HG02870 (cell line): ENCODE results near the gene NALCN.

Source experiments
- ATAC-seq: cut with Tn5 transposase; IDR thresholded peaks from one replicate; pipeline ENCODE4 v1.9.1; 2021; ENCODE audit warnings: mild to moderate bottlenecking, moderate library complexity; ENCODE audit not compliant: unreplicated experiment

Gene NALCN

GRCh38 chr13:101416181-101417042, at the start of gene NALCN:
Gene NALCN, minus strand, starts transcription at chr13:101416508. Its CDS starts 17,382 bp downstream, at chr13:101399126.
- ATAC-seq: no peak

- no peak for ATAC-seq
These were observed 49.6 kb upstream of the NALCN start for GRCh38 chr13:101465877-101466276.

GRCh38 chr13:101457176-101457575, 40.9 kb upstream of the NALCN start:
- no peak for ATAC-seq

GRCh38 chr13:101455863-101456262, 39.6 kb upstream of the NALCN start:
- no peak for ATAC-seq

- ATAC-seq: no peak
These were observed 38.5 kb upstream of the NALCN start for GRCh38 chr13:101454767-101455166.

- no peak for ATAC-seq
These were observed 37.5 kb upstream of the NALCN start for GRCh38 chr13:101453784-101454201.

GRCh38 chr13:101452519-101453485, 36.5 kb upstream of the NALCN start, which contains the start of gene ITGBL1:
Gene ITGBL1, plus strand, starts transcription at chr13:101452675. Its CDS starts 159 bp downstream, at chr13:101452834.
- ATAC-seq: peak; percentile 96

GRCh38 chr13:101451641-101452040, 35.3 kb upstream of the NALCN start:
- ATAC-seq: no peak

GRCh38 chr13:101450749-101451130, 34.4 kb upstream of the NALCN start:
- ATAC-seq: no peak

GRCh38 chr13:101449790-101450748, 33.8 kb upstream of the NALCN start:
- no peak for ATAC-seq

- no peak for ATAC-seq
These were observed 31.5 kb upstream of the NALCN start for GRCh38 chr13:101447852-101448251.

GRCh38 chr13:101434486-101434885, 18.2 kb upstream of the NALCN start:
- ATAC-seq: no peak

- ATAC-seq: no peak
These were observed 17.6 kb upstream of the NALCN start for GRCh38 chr13:101433895-101434294.

GRCh38 chr13:101429733-101430132, 13.4 kb upstream of the NALCN start:
- ATAC-seq: no peak

GRCh38 chr13:101425623-101426022, 9.3 kb upstream of the NALCN start:
- no peak for ATAC-seq

- no peak for ATAC-seq
These were observed 8.8 kb upstream of the NALCN start for GRCh38 chr13:101425156-101425471.

GRCh38 chr13:101424381-101425155, 8.3 kb upstream of the NALCN start:
- ATAC-seq: no peak

- no peak for ATAC-seq
These were observed 7.6 kb upstream of the NALCN start for GRCh38 chr13:101423872-101424271.

GRCh38 chr13:101417501-101417900, 1.2 kb upstream of the NALCN start:
- ATAC-seq: no peak

GRCh38 chr13:101417043-101417406, 717 bp upstream of the NALCN start:
- ATAC-seq: no peak
